ENCODE data around the gene PRKAG2. TPM values are rescaled to one million over a fixed set of nuclear protein-coding genes. Genes with fewer than 3 reads are reported as not detected.

The PRKAG2 gene
- total RNA-seq, 1 donor from 2014 or later = 130 TPM

GRCh38 chr7:151601521-151602305, 275.2 kb downstream of the PRKAG2 start:
- peaks cover 14% of the 10 kb centered on the region for H3K36me3 ChIP-seq
- no peaks in the 10 kb centered on the region for H3K27me3 ChIP-seq (ENCODE audit: low read depth)
- no peak overlapping the region for H3K27ac ChIP-seq (replicated peaks)
- H3K9me3 ChIP-seq (replicated peaks) = no peaks in the 10 kb centered on the region
- DNase-seq = no peak
- no peak for TF ChIP-seq CTCF (IDR thresholded peaks at IDR 0.05; ENCODE audit: borderline replicate concordance)
- peaks cover 27% of the 10 kb centered on the region for H3K4me1 ChIP-seq
- intact Hi-C loops (cut with micrococcal nuclease) = no loop called here
- no peak overlapping the region for H3K4me3 ChIP-seq

DNA sequence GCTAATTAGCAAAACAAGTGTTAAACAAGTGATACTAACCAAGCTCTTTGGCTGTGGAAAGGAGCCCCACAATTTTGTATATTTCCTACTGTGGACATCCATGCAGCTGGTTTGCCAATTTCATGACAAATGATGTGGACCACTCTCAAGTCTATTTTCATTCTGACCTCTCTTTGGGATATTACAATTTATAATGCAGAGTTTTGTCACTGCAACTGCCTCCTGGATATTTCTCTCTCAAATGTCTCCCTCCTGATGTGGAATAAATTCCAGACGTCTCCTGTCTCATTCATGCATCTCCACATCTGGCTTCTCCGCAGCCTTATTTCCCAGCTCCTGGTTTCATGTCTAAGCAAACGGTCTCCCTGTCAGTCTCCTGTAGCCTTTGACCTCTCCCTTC, 276.6 kb downstream of the PRKAG2 start:
- Histone ChIP-seq H3K27ac (replicated peaks) (peak overlapping the region; percentile 87), H3K36me3 (peaks cover 14% of the 10 kb centered on the region), H3K4me1 (peaks cover 39% of the 10 kb centered on the region), H3K4me3 (no peak overlapping the region), H3K9me3 (replicated peaks) (no peaks in the 10 kb centered on the region), H3K27me3 (ENCODE audit: low read depth) (no peaks in the 10 kb centered on the region)
- DNase-seq = no peak
- intact Hi-C loops (cut with micrococcal nuclease) = no loop called here
- no peak for TF ChIP-seq CTCF (IDR thresholded peaks at IDR 0.05; ENCODE audit: borderline replicate concordance)

DNA sequence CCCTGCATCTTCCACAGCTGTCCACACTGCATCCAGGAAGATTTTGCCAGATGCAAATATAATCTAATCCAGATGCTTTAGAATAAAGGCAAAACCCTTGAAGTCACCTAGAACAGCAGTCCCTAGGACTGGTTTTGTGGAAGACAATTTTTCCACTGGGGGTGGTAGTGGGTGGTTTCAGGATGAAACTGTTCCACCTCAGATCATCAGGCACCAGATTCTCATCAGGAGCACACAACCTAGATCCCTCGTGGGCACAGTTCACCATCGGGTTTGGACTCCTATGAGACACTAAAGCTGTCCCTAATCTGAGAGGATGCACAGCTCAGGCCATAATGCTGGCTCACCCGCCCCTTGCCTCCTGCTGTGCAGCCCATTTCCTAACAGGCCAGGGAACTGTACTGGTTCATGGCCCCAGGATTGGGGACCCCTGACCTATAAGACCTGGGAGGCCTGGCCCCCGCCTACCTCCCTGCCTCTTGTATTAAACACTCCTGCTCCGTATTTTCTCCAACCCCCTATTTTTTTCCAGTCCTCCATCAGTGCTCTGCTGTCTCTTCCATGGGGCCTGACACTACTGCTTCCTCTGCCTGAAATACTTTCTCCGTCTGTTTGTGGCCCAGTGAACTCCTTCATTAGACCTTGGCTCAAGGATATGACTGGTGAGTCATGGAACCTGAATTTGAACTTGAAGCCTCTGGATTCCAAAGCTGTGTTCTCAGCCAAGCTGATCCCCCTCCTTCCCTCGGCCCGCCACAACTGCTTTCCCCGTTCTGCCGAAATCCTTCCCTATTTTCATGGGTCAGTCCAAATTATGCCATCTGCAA, 277.3 kb downstream of the PRKAG2 start:
- Histone ChIP-seq H3K4me3 (no peak overlapping the region), H3K9me3 (replicated peaks) (no peaks in the 10 kb centered on the region), H3K4me1 (peaks cover 46% of the 10 kb centered on the region), H3K27ac (replicated peaks) (peak overlapping the region; percentile 87), H3K36me3 (peaks cover 16% of the 10 kb centered on the region), H3K27me3 (ENCODE audit: low read depth) (no peaks in the 10 kb centered on the region)
- DNase-seq = no peak
- intact Hi-C loops (cut with micrococcal nuclease) = no loop called here
- TF ChIP-seq CTCF (IDR thresholded peaks at IDR 0.05; ENCODE audit: borderline replicate concordance) = no peak

GRCh38 chr7:151597541-151598444, 279.1 kb downstream of the PRKAG2 start:
- no peak overlapping the region for H3K4me3 ChIP-seq
- intact Hi-C loops (cut with micrococcal nuclease) = no loop called here
- DNase-seq = no peak
- H3K27ac ChIP-seq (replicated peaks) = peak overlapping the region; percentile 87
- no peak for TF ChIP-seq CTCF (IDR thresholded peaks at IDR 0.05; ENCODE audit: borderline replicate concordance)
- no peaks in the 10 kb centered on the region for H3K27me3 ChIP-seq (ENCODE audit: low read depth)
- peaks cover 16% of the 10 kb centered on the region for H3K36me3 ChIP-seq
- peaks cover 48% of the 10 kb centered on the region for H3K4me1 ChIP-seq
- no peaks in the 10 kb centered on the region for H3K9me3 ChIP-seq (replicated peaks)
